Liver (tissue), 2 donors: ENCODE data around the gene EMILIN3.

Source experiments
- YY1 ChIP-seq: IDR thresholded peaks from 2 replicates; pipeline ENCODE4 v1.6.1; 2016; ENCODE audit warnings: antibody characterized with exemption, mild to moderate bottlenecking
- TF ChIP-seq, protein P1 (sequence below): fragments of 150-350 bp; IDR thresholded peaks from 2 replicates; pipeline ENCODE4 v1.5.1; 2017; ENCODE audit warnings: improper control_type of control experiment, low read depth, low read length; ENCODE audit not compliant: missing input control
- donor health status: healthy.

DNA sequence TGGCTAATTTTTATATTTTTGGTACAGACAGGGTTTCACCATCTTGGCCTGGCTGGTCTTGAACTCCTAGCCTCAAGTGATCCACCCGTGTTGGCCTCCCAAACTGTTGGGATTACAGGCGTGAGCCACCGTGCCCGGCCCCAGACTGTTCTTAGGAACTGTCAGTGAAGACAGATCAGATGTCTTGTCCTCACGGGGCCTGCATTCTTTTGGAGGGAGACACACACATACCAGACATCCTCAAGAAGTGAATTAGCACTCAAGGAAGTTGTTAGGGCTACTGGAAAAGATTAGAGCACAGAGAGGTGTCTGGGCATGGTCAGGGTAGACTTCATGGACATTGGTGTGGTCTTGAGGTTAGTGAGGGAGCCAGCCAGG, 36.3 kb downstream of the EMILIN3 start:
- TF ChIP-seq, protein P1, sequence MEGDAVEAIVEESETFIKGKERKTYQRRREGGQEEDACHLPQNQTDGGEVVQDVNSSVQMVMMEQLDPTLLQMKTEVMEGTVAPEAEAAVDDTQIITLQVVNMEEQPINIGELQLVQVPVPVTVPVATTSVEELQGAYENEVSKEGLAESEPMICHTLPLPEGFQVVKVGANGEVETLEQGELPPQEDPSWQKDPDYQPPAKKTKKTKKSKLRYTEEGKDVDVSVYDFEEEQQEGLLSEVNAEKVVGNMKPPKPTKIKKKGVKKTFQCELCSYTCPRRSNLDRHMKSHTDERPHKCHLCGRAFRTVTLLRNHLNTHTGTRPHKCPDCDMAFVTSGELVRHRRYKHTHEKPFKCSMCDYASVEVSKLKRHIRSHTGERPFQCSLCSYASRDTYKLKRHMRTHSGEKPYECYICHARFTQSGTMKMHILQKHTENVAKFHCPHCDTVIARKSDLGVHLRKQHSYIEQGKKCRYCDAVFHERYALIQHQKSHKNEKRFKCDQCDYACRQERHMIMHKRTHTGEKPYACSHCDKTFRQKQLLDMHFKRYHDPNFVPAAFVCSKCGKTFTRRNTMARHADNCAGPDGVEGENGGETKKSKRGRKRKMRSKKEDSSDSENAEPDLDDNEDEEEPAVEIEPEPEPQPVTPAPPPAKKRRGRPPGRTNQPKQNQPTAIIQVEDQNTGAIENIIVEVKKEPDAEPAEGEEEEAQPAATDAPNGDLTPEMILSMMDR = no peak
- TF ChIP-seq YY1 = no peak
